ENCODE results near the gene TPSB2.

- no peak for TF ChIP-seq CTCF (IDR thresholded peaks at IDR 0.05)
- no peak for TF ChIP-seq POLR2A (IDR thresholded peaks at IDR 0.05; ENCODE audit: low read depth)
- no peak for TF ChIP-seq EP300 (IDR thresholded peaks at IDR 0.05)
- no peak for TF ChIP-seq POLR2AphosphoS5 (IDR thresholded peaks at IDR 0.05)
These were observed 16.1 kb downstream of the TPSB2 start for GRCh38 chr16:1213796-1214372.
